Frontal cortex (tissue), 4 donors: ENCODE measurements around the gene SYT14. TPM values are rescaled to one million over a fixed set of nuclear protein-coding genes. Genes with fewer than 3 reads are reported as not detected.
A peak's percentile ranks its signal among the peaks of the same experiment; 100 is the strongest.
"Not testable (repeated sequence)": the region's sequence is repeated elsewhere in the genome, so short reads cannot be mapped to it uniquely, and the experiment has no call there.

Experiments
- DNase-seq, 2 donors: peaks; one replicate each; pipeline ENCODE4 v3.0.0; 2012; ENCODE audit warnings: low spot score in 2 of 2
- FAIRE-seq: peaks from 2 replicates; lab custom pipeline; 2012; peaks lifted over from hg19 to GRCh38; lab: Jason Lieb, UNC
- total RNA-seq: library from RNA; depleted of rRNA; stranded (reverse); fragments of >200 nt; gene quantifications from one replicate; pipeline ENCODE4 v1.2.3, GENCODE V29; 2014
- donor health status: control.
- donor health status: control.
- donor health status: control.

SYT14 gene
- total RNA-seq, 1 donor from 2014 or later = 51.4 TPM

- FAIRE-seq = no peak
These were observed 83.3 kb downstream of the SYT14 start for GRCh38 chr1:210021145-210021860.

GRCh38 chr1:210022044-210022443 lies 84.0 kb downstream of the SYT14 start:
- FAIRE-seq (no peak), DNase-seq (no peak)

More at GRCh38 chr1:210021145-210021860, 83.3 kb downstream of the SYT14 start:
- no peak for DNase-seq

- FAIRE-seq = no peak
- no peak for DNase-seq
These were observed 86.3 kb downstream of the SYT14 start for GRCh38 chr1:210024282-210024681.

- FAIRE-seq = no peak
These were observed 87.0 kb downstream of the SYT14 start for GRCh38 chr1:210024996-210025395.

DNA sequence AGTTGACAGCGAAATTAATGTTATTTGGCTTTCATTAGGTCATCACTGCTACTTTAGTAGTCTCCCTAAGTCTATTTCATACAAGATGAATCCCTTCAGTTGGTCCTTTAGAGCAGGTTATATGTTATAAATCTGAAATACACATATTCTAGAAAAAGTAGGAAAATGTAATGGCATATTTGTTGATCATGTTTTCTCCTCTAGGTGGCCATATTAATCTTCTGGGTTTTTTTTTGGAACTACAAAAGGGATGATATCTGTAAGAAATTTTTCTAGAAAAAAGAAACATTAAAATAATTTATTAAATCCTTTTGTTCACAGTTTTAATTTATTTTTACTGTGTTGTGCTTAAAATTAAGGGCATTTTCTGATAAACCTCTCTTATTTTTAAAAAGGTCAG lies 87.9 kb downstream of the SYT14 start:
- FAIRE-seq = peak; percentile 45
- no peak for DNase-seq

More at GRCh38 chr1:210024996-210025395, 87.0 kb downstream of the SYT14 start:
- no peak for DNase-seq

GRCh38 chr1:210027994-210028393 lies 90.0 kb downstream of the SYT14 start:
- FAIRE-seq = no peak
- DNase-seq = no peak

DNA sequence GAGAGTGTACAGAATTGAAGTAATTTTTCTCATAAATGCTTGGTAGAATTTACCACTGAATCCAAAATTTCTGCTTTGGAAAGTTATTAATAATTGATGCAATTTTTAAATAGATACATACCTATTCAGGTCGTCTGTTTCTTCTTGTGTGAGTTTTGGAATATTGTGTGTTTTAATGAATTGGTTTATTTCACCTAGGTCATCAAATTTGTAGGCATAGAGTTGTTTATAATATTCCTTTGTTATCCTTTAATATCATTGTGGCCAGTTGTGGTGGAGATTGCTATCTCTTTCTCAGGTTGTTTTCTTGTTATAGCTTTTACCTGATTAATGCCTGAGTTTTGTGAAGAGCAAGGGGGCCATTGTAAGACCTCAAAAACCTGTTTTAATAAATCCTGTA lies 93.5 kb downstream of the SYT14 start:
- no peak for DNase-seq
- no peak for FAIRE-seq

GRCh38 chr1:210043058-210043457 lies 105.0 kb downstream of the SYT14 start:
- FAIRE-seq (no peak), DNase-seq (no peak)

GRCh38 chr1:210049616-210050015 lies 111.6 kb downstream of the SYT14 start:
- no peak for FAIRE-seq
- DNase-seq = no peak

GRCh38 chr1:210050491-210050890 lies 112.5 kb downstream of the SYT14 start:
- not testable (repeated sequence) for DNase-seq, FAIRE-seq

DNA sequence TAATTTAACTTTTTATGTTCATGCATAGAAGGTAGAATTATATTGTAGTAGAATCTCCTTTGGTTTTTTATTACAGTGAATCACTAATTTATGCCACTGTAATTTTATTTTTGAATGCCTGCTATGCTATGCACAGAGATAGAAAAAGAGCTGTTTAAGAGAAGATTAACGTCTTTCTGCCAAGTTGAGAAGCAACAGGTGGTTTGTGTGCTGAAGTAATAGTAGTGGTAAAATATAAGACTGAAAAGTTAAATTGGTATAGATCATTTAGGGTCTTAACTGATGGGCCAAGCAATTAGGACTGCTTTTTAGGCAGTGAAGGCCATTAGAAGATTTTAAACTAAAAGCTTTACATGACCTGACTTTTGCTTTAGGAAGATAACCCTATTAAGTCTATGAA lies 115.1 kb downstream of the SYT14 start:
- no peak for DNase-seq
- FAIRE-seq = no peak

GRCh38 chr1:210057593-210057992 lies 119.6 kb downstream of the SYT14 start:
- DNase-seq = no peak
- no peak for FAIRE-seq

GRCh38 chr1:210061992-210062391 lies 124.0 kb downstream of the SYT14 start:
- no peak for DNase-seq
- no peak for FAIRE-seq

- FAIRE-seq = no peak
These were observed 132.5 kb downstream of the SYT14 start for GRCh38 chr1:210070531-210070930.

GRCh38 chr1:210072129-210072528 lies 134.1 kb downstream of the SYT14 start:
- DNase-seq (no peak), FAIRE-seq (no peak)

More at GRCh38 chr1:210070531-210070930, 132.5 kb downstream of the SYT14 start:
- DNase-seq = no peak

GRCh38 chr1:210072896-210073504 lies 135.0 kb downstream of the SYT14 start:
- no peak for FAIRE-seq

GRCh38 chr1:210074904-210075303 lies 136.9 kb downstream of the SYT14 start:
- DNase-seq = no peak
- no peak for FAIRE-seq

More at GRCh38 chr1:210072896-210073504, 135.0 kb downstream of the SYT14 start:
- DNase-seq = no peak

- no peak for FAIRE-seq
- no peak for DNase-seq
These were observed 138.6 kb downstream of the SYT14 start for GRCh38 chr1:210076620-210077019.

GRCh38 chr1:210081494-210081893 lies 143.5 kb downstream of the SYT14 start:
- DNase-seq (no peak), FAIRE-seq (no peak)

GRCh38 chr1:210085359-210085758 lies 147.3 kb downstream of the SYT14 start:
- DNase-seq (no peak), FAIRE-seq (no peak)

DNA sequence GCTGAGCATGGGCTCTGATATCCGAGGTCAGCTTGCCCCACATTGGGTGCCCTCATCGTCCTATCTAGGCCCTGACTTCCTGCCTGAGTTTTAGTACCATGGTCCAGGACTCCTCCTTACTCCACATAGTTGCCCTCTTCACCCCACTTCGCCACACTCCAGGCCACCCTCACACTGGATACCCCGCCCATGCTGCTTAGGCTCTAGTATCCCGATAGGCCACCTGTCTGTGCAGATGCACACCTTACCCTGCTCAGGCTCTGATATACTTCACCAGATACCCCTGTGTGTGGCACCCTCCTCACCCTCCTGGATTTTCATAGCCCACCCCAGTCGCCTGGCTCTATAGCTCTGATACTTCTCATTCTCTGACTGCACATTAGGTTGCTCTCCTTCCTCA lies 149.0 kb downstream of the SYT14 start:
- no peak for DNase-seq
- no peak for FAIRE-seq
